Inflammatory macrophage treated with lipopolysaccharide for 1 hour (primary cell): Measurements from ENCODE around the gene HOXD13.

Experiments used
- DNase-seq, 2 donors: peaks; one replicate each; pipeline ENCODE4 v3.0.0-alpha.2; 2020 to 2022

HOXD13 gene

DNA sequence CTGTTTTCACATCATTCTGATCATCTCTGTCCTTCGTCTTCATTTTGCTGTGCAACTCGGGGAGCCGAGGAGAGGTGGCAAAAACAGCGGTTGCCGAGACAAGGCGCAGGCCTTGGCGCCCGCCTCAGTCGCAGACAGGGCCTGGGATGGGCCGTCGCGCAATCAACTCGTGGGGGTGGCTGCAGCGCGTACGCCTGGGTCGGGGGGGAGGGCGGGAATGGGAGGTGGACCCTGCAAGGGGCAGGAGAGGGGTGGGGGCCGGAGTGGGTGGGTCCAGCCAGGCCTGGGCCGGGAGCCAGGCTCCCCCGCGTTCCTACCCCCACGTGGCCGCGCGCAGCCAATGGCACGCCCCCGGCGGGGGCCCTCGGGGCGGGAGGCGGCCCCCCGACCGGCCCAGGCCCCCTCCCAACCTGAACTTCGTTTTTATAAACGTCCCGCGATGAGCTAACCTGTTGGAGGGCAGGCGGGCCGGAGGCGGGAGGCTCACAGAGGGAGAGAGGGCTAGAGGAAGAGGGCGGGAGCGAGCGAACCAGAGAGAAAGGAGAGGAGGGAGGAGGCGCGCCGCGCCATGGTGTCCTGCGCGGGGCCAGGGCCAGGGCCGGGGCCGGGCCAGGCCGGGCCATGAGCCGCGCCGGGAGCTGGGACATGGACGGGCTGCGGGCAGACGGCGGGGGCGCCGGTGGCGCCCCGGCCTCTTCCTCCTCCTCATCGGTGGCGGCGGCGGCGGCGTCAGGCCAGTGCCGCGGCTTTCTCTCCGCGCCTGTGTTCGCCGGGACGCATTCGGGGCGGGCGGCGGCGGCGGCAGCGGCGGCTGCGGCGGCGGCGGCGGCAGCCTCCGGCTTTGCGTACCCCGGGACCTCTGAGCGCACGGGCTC lies at the start of gene HOXD13:
HOXD13 (plus strand) TSS at position 452 of the 875 bp plus-strand sequence; CDS start at position 622, 170 bp downstream.
- no peak for DNase-seq

DNA sequence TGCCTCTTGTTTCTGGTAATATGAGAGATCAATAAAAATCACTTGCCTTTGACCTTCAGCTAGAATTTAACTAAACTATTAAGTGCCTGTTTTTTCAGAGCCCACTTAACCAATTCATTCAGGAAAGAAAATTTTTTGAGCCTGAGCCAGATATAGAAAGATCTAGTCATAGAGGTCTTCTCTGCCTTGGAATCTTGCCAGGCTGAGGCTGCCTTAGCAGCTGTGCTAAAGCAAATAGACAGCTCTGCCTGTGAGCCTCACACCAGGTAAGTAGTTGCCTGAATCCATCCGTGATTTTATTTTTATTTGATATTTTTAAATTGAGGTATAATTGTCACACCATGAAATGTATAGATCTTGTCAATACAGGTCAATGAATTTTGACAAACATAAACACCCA lies 36.1 kb upstream of the HOXD13 start:
- DNase-seq: no peak

DNA sequence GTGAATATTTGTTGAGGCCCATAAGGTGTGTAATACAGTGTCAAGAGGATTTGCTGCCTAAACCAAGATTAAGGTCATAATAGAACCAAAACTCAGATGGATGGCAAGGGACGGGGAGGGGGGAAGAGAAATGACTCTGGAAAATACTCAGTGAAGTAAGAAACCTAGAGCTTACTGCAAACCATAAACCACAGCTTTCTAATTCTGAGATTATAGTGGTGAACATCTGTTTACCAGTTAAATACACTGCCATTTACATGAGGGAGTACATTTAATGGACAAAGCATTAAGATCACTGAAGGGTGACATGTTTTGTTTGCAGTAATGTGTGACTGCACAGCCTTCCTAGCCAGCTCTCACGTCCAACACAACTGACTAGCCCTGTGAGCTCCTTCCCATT lies 28.6 kb upstream of the HOXD13 start:
- no peak for DNase-seq

DNA sequence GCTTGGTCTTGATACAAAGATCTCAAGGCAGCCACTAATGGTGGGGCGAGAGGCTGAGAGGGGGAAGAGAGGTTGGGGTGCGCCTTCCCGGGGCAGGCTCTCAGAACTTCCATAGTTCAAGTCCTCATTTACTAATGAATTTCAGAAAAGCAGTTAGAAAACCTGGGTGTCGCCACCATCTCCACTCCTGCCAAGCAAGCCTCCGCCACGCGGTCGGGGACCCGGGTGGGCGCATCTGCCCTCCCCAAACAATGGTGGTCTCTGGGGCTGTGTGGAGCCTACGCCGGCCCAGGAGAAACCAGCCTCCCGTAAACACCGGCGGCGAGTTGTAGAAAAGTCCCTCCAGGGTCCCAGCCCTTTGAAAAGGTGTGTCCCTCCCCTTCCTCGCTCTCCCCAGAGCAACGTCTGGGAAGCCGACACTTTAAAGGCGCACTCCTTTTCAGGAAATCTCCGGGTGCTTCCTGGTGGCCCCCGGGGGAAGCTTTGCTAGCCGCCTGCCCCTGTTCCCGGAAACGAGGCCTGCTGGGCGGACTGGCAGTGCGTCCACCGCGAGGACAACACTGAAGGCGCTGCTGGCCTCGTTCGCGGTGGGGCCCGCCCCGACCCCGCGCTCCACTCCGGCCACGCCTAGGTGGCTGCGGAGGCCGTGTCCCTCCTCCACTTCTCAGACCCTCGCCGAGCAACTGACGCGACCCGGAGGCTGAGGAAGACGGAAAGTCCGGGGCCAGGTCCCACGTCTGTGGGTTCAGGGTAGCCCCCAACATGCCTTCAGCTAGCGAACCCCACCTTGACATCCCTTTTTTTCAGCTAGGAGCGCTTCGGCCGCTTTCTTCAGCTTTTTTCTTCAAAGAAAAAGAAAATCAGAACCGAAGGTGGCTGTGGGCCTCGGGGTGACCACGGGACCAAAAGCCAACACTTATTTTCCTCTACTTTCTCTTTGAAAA lies 25.6 kb upstream of the HOXD13 start:
- DNase-seq: no peak

DNA sequence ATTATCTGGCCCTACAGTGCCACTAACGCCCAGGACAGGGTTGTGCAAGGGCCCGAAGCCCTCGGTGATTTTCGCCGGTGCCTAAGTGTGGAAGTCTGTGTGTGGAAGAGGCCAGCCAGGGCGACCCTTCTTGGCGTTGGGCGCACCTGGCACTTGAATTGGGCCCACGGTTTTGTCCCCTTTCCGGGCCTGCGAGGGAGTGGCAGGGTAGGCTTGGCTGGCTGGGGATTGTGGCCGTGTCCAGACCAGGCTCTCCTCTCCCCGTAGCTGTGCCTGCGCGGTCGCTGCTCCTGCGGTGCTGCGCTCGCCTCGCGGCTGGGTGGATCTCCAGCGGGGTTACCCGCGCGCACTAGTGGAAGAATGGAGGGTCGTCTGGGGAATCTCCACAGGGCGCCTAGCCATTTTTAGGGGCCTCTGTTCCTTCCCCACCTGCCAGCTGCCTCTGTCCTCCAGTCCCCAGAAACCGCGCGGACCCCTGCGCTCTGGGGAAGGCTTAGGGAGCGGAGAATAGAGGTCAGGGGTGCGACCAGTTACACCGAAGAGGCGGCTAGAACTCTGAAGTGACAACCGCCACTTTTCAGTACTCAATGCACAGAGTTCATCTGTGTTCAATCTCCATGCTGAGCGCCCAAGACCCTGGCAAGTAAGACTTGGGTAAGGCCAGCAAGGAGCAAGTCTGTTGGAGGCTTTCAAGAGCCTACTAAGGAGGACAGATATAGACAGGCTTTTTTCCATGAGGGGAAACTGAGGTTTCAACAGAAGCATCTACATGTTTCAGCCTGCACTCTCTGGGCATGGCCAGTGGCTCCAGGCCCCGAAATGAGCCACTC lies 24.7 kb upstream of the HOXD13 start:
- no peak for DNase-seq

DNA sequence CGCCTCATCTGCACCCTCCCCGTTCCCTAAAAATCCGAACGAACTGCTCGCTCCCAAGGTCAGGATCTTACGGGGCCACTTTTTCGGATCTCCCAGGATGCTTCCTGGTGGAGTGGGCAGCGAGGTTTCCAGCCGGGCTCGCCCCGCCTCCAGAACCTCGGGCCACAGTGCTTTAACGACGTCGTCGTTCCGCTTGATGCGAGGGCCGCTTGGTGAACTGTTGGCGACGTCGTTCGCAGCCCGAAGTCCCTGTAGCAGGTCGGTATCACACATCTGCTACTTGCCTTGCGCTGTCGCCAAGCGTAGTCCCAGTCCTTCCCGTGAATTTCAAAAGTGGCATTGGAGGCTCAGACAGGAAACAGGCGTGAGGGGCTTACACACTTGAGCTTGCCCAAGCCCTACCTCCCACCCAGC lies 24.1 kb upstream of the HOXD13 start:
- no peak for DNase-seq

DNA sequence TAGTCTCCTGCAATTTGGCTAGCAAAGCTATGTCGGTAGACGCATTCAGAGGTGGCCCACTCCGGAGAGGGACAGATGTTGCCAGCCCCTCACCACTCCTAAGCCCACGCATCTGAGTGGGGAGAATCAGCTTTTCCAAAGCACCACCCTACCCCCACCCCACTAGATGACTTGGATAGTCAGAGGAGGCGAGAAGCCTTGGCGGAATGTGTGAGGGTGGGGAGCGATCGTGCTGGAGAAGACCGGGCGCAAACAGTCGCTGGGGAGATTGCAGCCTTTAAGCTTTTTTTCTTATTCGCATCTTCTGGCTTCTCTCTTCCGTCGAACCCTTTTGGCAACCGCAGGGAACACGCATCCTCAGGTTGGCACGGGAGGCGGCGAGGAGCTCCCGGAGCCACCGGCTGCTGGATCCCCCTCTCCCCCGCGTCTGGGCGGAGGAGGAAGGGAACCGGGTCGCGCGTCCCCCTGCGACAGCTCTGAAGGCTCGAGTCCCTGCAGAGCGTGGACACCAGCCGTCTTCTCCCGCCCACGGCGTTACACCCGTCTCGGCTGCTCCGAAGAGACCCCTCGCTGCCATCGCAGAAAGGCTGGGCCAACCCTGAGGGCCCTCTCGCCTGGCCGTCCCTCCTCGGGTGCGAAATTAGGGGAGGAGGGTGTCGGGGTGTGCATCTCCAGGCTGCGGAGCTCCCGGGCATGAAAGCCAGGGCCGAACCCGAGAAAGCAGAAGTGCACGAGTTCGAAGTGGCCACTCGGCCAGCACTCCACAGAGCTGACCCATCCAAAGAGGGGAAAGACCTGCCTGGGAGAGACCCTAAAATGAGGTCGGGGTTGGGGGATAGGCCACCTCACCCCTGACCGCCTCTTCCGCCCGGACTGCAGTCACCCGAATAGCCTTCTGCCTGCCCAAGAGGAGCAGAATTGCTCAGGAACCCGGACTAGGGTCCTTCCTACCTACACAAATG lies 20.9 kb upstream of the HOXD13 start:
- DNase-seq: no peak

DNA sequence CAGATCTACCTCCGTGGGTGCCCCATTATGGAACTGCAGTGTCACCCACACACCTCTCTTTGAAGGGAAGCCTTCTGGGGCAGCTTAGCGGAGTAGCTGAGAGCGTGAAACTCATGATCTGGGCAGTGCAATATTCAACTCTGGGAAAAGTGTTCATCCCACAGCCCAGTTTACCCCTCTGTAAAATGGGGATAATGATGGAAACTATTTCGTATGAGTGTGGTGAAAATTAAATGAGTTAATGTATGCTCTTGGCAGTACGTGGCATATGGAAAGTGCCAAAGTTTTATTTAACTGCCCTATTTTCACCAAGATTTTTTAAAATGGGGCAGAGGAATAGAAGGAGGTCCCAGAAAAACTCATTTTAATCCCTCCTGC lies 20.2 kb upstream of the HOXD13 start:
- no peak for DNase-seq

DNA sequence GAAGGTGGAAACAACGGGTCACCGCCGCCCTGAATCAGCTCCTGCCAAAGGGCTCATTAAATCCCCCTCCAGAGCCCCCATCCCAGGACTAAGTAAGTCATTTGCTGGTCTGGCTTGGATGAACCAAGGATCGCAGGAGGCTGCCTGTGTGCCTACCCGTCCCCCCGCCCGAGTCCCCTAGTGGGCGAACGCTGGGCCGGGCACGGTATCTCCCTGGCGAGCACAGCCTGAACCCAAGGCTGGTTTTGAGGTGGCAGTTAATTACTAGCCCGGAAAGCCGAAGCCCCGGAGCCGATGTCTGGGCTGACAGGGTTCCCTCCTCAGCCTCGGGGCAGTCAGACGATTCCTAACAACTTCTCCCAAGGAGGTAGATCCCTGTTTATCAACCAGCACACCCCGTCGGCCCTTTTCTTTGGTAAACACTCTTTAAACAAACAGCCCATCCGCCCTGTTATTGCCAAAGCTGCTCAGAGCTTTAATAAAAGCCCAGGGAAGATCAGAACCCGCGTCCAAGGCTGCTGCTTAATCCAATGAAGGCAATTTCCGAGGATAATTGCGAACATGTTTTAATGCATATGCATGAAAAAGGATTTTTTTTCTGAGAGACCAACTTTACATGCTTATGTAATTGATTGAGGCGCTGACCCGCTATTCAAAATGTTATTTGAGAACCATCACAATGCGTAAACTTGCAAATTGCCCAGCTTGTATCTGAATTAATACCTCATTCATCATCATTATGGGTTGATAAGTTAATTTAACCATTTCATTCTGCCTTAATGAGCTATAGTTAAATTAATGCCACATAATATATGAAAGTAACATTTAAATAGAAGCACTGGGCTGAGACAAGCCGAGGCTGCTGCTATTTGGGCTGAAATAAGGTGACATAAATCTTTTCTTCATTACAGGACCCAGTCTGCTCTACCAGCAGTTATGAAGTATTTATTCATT lies 19.3 kb upstream of the HOXD13 start:
- DNase-seq: no peak

DNA sequence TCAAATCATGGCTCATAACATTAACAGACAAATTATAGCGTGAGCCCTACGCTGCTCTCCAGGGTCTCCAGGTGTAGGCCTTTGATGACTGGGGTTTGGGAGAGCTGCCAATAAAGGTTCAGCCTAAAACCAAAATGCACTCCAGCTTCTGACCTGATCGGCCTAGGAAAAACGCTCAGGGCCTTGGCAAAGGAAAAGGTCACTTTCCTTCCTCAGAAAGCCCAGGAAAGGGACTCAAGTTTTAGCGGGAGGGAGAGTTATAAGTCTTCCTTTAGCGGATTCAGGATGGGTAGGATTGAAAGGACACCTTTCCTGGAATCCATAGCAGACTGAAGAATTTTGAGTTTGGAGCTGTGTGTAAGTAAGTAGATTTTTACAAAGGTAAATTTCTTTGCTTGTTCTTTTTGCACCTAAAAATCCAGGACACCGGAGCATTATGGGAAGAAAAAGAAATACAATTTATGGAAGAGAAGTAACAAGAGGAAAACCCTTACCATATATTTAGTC lies 17.5 kb upstream of the HOXD13 start:
- no peak for DNase-seq

DNA sequence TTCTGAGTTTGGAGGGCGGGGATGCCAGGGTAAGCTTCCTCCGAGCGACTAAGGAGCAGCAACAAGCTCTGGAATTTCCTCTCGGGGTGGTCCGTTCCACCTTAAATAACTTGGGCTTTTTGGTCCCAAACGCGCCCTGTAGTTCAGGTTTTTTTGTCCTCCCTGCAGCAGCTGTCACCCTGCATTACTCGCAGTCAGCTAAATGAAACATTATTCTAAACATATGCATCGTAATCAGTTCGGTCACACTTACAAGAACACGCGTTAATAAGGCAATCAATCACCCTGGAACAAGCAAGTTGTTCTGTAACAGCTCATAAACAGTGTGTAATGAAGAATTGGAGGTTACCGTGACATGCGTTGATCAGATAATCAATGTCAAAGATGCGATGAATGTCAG lies 17.0 kb upstream of the HOXD13 start:
- DNase-seq: no peak

DNA sequence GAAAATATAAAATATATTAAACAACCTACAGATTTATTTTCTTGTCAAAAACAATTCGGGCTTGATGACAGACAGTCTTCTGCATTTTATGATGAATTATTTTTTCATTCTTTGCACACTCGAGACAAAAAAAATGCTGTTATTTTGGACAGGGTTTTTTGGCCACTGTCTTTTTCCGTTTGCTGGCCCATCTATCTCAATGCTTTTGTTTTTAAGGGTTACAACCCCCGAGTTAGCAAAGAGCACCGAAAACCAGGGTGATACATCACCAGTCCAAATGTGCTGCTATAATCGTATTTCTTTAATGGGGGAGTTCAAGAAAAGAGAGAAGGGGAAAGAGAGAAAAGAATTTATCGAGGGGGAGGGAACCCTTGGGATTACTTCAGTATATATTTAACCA lies 16.5 kb upstream of the HOXD13 start:
- DNase-seq: no peak

DNA sequence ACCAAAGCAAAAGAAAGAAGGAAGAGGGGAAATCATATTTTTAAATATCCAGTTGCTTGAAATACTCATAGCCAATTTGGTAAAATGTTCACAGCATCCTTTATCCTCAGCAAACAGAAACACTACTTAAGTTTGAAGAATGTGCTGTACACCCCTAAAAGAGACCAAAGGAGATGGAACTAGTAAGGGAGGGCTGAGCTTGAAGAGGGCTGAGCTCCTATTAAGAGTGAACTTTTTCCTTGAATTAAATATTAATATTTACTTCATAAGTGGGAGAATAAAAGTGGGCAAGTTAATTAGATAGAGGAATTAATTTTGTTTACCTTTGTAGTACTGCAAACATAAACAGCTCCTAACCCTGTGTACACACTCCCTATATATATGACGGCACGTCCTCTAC lies 15.7 kb upstream of the HOXD13 start:
- no peak for DNase-seq

DNA sequence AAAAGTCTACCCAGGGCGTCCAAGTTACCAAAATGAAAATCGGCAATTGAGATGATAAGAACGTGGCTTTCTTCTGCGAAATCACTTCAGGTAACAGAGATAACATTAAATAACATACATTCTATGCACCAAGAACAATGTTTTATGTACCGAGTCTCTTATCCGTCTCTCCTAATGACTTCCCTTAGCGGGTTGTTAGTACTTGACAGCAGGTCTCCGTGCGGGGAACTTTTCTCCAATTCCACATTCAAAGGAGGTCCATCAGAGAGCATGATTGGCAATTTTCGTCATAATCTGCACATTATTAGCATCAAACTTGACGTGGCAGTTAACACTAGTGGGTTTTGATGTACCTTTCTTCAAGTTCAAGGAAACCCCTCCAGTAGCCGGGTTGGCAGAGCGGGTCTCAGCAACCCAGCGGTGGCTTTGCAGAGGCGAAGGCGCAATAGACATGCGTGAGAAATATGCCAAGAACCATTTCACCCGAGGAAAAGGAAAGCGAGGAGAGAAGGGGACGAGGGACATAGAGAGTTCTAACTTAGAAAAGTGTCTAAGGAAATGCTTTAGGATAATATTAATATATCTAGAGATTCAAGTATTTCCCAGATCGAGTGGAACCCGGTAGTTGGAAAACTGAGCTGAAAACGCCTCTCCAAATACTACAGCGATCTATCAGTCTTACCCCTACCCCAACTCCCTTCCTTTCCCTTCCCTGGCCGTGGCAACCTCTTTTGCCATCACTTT lies 13.8 kb upstream of the HOXD13 start:
- no peak for DNase-seq

DNA sequence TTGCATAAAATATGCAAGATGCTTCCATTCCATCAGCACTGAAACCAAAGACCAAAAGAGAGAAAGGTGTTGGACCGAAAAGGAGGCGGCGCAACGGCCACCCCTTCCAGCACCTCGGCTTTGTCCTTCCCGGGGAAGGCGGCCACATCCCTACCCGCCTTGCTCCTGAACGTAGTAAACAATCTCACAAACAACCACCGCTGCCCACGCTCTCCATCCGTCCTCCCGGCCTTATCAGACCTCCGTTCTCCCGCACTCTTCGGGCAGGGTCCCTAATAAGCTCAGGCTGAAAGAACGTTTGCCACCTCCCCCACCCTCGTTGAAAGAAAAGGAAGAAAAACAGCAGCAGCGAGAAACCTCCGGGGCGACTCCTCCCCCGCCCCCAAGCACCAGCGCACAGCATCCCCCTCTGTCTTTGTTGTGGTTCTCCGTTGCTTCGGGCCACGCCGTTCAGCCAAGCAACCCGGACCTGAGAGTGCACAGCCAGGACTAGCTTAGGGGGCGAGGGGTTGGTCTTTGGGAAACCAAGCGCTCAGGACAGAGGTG lies 13.2 kb upstream of the HOXD13 start:
- DNase-seq: no peak

DNA sequence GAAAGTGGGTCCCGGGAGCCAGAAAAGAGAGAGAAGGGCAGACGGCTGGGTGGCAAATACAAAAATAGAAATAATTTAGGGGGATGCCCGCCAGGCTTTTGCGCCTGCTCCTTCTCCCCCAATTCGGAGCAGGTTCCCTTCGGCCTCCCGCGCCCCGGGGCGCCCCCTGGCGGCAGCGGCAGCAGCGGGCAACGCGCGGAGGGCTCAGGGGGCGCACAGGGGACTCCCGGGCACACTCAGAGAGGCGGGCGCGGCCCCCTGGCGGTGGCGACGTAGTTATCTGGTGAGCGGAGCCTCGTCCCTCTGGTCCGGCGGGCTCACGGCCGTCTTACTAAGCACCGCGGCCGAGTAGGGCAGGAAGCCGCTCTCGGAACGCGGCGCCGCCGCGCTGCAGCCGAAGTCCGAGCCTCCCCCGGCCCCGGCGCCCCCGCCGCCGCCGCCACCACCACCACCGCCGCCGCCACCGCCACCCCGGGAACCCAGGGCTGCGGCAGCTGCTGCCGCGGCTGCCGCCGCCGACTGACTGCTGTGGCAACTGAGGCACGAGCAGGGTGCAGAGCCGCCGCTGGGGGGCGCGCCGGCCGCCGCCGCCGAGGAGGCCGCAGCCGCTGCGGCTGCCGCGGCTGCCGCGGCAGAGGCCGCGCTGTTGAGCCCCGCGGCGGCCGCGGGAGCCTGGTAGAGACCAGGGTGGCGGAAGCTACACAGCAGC lies 12.5 kb upstream of the HOXD13 start:
- no peak for DNase-seq

DNA sequence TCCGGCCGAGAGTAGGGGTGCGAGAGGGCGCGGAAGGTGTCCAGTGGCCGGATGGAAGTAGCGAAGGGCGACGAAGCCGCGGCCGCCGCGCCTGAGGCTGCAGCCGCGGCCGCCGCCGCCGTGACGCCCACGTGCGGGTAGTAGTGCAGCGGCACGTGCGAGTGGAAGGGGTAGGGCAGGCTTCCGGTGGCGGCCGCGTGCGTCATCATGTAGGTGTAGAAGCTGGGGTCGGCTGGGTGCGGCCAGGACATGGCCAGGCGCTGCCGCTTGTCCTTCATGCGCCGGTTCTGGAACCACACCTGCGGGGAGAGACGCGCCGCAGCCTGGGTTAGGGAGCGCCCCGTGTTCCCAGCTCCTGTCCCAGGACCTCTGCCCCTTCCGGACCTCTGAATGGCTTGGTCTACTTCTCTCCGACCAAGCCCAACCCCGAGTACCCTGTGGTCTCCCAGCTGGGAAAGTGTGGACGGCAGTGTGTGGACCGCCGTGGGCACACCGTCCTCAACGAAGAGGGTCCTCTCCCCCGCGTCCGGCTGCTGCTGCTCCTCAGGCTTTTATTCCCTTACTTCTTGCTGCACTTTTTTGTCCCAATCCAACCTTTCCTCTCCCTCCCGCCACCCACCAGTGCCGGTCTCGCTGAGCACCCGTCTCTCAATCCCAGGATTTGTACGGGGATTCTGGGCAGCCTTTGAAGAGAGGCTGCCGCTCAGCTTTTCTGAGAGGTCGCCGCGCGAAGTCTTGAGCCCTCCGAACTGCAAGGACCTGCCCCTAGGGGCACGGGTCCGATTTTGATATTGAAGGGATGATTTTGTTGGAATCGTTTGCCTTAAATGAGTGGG lies 11.8 kb upstream of the HOXD13 start:
- no peak for DNase-seq
